ENCODE results near the gene UXS1.

The UXS1 gene

GRCh38 chr2:106187273-106187891 lies 6.7 kb downstream of the UXS1 start:
- no peak for DNase-seq

GRCh38 chr2:106185475-106186184 lies 8.5 kb downstream of the UXS1 start:
- DNase-seq: no peak

GRCh38 chr2:106184857-106185256 lies 9.2 kb downstream of the UXS1 start:
- DNase-seq: no peak

- no peak for DNase-seq
Measured at GRCh38 chr2:106184394-106184793, 9.7 kb downstream of the UXS1 start.

- no peak for DNase-seq
Measured at GRCh38 chr2:106183101-106183696, 10.9 kb downstream of the UXS1 start.

- no peak for DNase-seq
Measured at GRCh38 chr2:106181064-106181463, 13.0 kb downstream of the UXS1 start.

GRCh38 chr2:106180602-106181001 lies 13.5 kb downstream of the UXS1 start:
- no peak for DNase-seq

- no peak for DNase-seq
Measured at GRCh38 chr2:106178716-106179115, 15.4 kb downstream of the UXS1 start.

GRCh38 chr2:106177581-106177980 lies 16.5 kb downstream of the UXS1 start:
- DNase-seq: no peak

GRCh38 chr2:106176446-106177099 lies 17.5 kb downstream of the UXS1 start:
- no peak for DNase-seq

GRCh38 chr2:106175086-106175850 lies 18.8 kb downstream of the UXS1 start:
- no peak for DNase-seq

- no peak for DNase-seq
Measured at GRCh38 chr2:106174056-106174455, 20.0 kb downstream of the UXS1 start.

- DNase-seq: no peak
Measured at GRCh38 chr2:106172649-106173048, 21.5 kb downstream of the UXS1 start.

- no peak for DNase-seq
Measured at GRCh38 chr2:106168657-106169056, 25.4 kb downstream of the UXS1 start.

GRCh38 chr2:106167067-106167466 lies 27.0 kb downstream of the UXS1 start:
- no peak for DNase-seq

- no peak for DNase-seq
Measured at GRCh38 chr2:106165561-106165960, 28.5 kb downstream of the UXS1 start.

- no peak for DNase-seq
Measured at GRCh38 chr2:106165029-106165428, 29.1 kb downstream of the UXS1 start.

GRCh38 chr2:106163948-106164545 lies 30.1 kb downstream of the UXS1 start:
- DNase-seq: no peak

- no peak for DNase-seq
Measured at GRCh38 chr2:106161938-106162820, 31.9 kb downstream of the UXS1 start.

- no peak for DNase-seq
Measured at GRCh38 chr2:106161341-106161740, 32.8 kb downstream of the UXS1 start.

- DNase-seq: no peak
Measured at GRCh38 chr2:106160786-106161261, 33.3 kb downstream of the UXS1 start.

All from left hindlimb (tissue), 1 donor.